ENCODE measurements around the gene TMCC3.

Gene TMCC3

DNA sequence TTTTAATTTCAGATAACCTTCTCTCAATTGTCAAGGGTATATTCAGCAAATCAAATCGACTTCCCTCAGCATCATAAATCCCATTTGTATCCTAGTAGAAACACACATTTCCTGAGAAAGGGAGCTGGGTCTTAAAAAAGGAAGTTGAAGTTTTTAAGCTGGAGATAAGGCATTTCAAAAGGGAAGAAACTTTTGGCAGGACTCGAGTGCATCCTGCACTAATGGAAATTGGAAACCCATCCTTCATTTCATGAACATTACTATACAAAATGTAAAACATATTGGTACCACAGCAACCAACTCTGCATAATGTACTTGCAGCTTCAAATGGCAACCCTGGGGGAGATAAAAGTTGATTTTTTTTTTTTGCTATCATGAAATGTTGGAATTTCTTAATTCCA, 23.7 kb upstream of the TMCC3 start:
- Histone ChIP-seq H3K27me3 (ENCODE audit: insufficient read depth, low read length) (0 out of 2 replicates have a peak, but pooled peaks cover 6% of the 10 kb centered on the region), H3K79me2 (ENCODE audit: insufficient read depth, low read length) (no peaks in the 10 kb centered on the region), H3K4me1 (ENCODE audit: insufficient read depth, low read length, severe bottlenecking) (no peaks in the 10 kb centered on the region), H3K4me3 (ENCODE audit: low read depth, low read length, poor library complexity, severe bottlenecking) (no peak overlapping the region), H3K27ac (ENCODE audit: low read depth, low read length, poor library complexity, severe bottlenecking) (no peak overlapping the region), H3K9ac (ENCODE audit: low read length) (no peak overlapping the region), H3K36me3 (ENCODE audit: insufficient read depth, low read length) (no peaks in the 10 kb centered on the region), H3F3A (ENCODE audit: insufficient read depth, low read length) (no peaks in the 10 kb centered on the region), H3K9me3 (ENCODE audit: low read length) (no peaks in the 10 kb centered on the region), H4K20me1 (ENCODE audit: insufficient read depth, low read length) (no peaks in the 10 kb centered on the region), H3K4me2 (ENCODE audit: low read length) (no peak overlapping the region), H2AFZ (ENCODE audit: low read length) (no peak overlapping the region), H3K9me2 (ENCODE audit: low read depth, low read length) (no peaks in the 10 kb centered on the region)
- TF ChIP-seq, protein P1, sequence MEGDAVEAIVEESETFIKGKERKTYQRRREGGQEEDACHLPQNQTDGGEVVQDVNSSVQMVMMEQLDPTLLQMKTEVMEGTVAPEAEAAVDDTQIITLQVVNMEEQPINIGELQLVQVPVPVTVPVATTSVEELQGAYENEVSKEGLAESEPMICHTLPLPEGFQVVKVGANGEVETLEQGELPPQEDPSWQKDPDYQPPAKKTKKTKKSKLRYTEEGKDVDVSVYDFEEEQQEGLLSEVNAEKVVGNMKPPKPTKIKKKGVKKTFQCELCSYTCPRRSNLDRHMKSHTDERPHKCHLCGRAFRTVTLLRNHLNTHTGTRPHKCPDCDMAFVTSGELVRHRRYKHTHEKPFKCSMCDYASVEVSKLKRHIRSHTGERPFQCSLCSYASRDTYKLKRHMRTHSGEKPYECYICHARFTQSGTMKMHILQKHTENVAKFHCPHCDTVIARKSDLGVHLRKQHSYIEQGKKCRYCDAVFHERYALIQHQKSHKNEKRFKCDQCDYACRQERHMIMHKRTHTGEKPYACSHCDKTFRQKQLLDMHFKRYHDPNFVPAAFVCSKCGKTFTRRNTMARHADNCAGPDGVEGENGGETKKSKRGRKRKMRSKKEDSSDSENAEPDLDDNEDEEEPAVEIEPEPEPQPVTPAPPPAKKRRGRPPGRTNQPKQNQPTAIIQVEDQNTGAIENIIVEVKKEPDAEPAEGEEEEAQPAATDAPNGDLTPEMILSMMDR (IDR thresholded peaks at IDR 0.05; ENCODE audit: low read length), result no peak
- TF ChIP-seq EZH2 (IDR thresholded peaks at IDR 0.05; ENCODE audit: borderline replicate concordance, low read length), result no peak

DNA sequence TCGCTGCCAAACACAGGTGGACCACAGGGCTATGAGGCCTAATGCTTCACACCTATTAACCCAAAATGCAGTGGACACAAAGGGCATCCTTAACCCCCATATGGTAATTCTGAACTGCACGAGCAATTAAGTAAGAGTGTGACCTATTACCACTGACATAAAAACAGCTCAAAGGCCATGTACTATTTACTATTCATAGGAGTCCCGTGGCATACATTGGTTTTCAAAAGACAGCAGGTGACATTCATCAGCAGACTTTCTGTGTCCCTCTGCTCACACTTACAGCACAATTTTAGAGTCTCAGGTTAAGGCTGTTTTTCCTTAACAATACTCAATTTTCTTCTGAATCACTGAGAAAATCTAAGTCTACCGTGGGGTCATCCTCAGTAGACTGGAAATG, 23.1 kb upstream of the TMCC3 start:
- no peaks in the 10 kb centered on the region for H3F3A ChIP-seq (ENCODE audit: insufficient read depth, low read length)
- no peaks in the 10 kb centered on the region for H3K79me2 ChIP-seq (ENCODE audit: insufficient read depth, low read length)
- H3K9me2 ChIP-seq (ENCODE audit: low read depth, low read length), result no peaks in the 10 kb centered on the region
- H3K36me3 ChIP-seq (ENCODE audit: insufficient read depth, low read length), result no peaks in the 10 kb centered on the region
- H2AFZ ChIP-seq (ENCODE audit: low read length), result no peak overlapping the region
- no peak overlapping the region for H3K4me3 ChIP-seq (ENCODE audit: low read depth, low read length, poor library complexity, severe bottlenecking)
- H3K4me2 ChIP-seq (ENCODE audit: low read length), result no peak overlapping the region
- no peaks in the 10 kb centered on the region for H3K4me1 ChIP-seq (ENCODE audit: insufficient read depth, low read length, severe bottlenecking)
- H3K27me3 ChIP-seq (ENCODE audit: insufficient read depth, low read length), result 0 out of 2 replicates have a peak, but pooled peaks cover 6% of the 10 kb centered on the region
- H3K27ac ChIP-seq (ENCODE audit: low read depth, low read length, poor library complexity, severe bottlenecking), result no peak overlapping the region
- H4K20me1 ChIP-seq (ENCODE audit: insufficient read depth, low read length), result no peaks in the 10 kb centered on the region
- no peak overlapping the region for H3K9ac ChIP-seq (ENCODE audit: low read length)
- no peaks in the 10 kb centered on the region for H3K9me3 ChIP-seq (ENCODE audit: low read length)
- TF ChIP-seq EZH2 (IDR thresholded peaks at IDR 0.05; ENCODE audit: borderline replicate concordance, low read length), result no peak
- TF ChIP-seq, protein P1 (IDR thresholded peaks at IDR 0.05; ENCODE audit: low read length), result no peak

DNA sequence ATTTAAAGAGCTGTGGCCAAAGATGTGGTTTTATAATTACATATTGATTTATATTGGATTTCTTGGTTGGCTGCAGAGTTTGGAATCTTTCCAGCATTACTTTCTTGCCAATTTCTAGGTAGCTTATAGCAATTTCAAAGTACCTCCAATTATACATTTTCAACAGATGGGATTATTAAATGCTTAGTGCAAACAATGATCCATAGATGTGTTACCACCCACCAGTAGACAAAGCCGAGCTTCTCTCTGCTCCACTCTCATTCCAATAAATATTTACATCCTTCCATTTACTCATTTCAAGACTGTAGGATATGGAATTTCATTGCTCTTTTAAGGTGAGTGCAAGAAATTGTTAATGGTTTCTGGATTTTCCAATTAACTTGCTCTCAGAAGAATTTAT, 21.6 kb upstream of the TMCC3 start:
- H3K36me3 ChIP-seq (ENCODE audit: insufficient read depth, low read length), result no peaks in the 10 kb centered on the region
- H3K4me2 ChIP-seq (ENCODE audit: low read length), result no peak overlapping the region
- no peaks in the 10 kb centered on the region for H3F3A ChIP-seq (ENCODE audit: insufficient read depth, low read length)
- H3K27me3 ChIP-seq (ENCODE audit: insufficient read depth, low read length), result 0 out of 2 replicates have a peak, but pooled peaks cover 6% of the 10 kb centered on the region
- no peaks in the 10 kb centered on the region for H3K9me3 ChIP-seq (ENCODE audit: low read length)
- H2AFZ ChIP-seq (ENCODE audit: low read length), result no peak overlapping the region
- H3K27ac ChIP-seq (ENCODE audit: low read depth, low read length, poor library complexity, severe bottlenecking), result no peak overlapping the region
- no peaks in the 10 kb centered on the region for H4K20me1 ChIP-seq (ENCODE audit: insufficient read depth, low read length)
- no peaks in the 10 kb centered on the region for H3K79me2 ChIP-seq (ENCODE audit: insufficient read depth, low read length)
- no peaks in the 10 kb centered on the region for H3K9me2 ChIP-seq (ENCODE audit: low read depth, low read length)
- TF ChIP-seq EZH2 (IDR thresholded peaks at IDR 0.05; ENCODE audit: borderline replicate concordance, low read length), result no peak
- TF ChIP-seq, protein P1 (IDR thresholded peaks at IDR 0.05; ENCODE audit: low read length), result no peak
- H3K4me3 ChIP-seq (ENCODE audit: low read depth, low read length, poor library complexity, severe bottlenecking), result no peak overlapping the region
- H3K9ac ChIP-seq (ENCODE audit: low read length), result no peak overlapping the region
- no peaks in the 10 kb centered on the region for H3K4me1 ChIP-seq (ENCODE audit: insufficient read depth, low read length, severe bottlenecking)

Measured in OCI-LY1 (cell line).